Erythroblast (primary cell): Measurements from ENCODE around the gene STARD5.

Experiments used
- GATA1 ChIP-seq: IDR thresholded peaks from 2 replicates; pipeline ENCODE4 v1.6.1; 2011; ENCODE audit warnings: low read depth, mild to moderate bottlenecking, control low read depth, low read length, moderate library complexity
- POLR2A ChIP-seq: IDR thresholded peaks from 2 replicates; pipeline ENCODE4 v1.6.1; 2011; ENCODE audit warnings: mild to moderate bottlenecking, low read length

GRCh38 chr15:81362790-81363189 is 38.8 kb upstream of the STARD5 start:
- TF ChIP-seq POLR2A (no peak), GATA1 (no peak)
